ENCODE results near the gene CNTLN.

The CNTLN gene

GRCh38 chr9:17291766-17292165, 156.9 kb downstream of the CNTLN start:
- no peaks in the 10 kb centered on the region for H3K9me3 ChIP-seq (ENCODE audit: control insufficient read depth in 1 of 2, low read length in 2 of 2)
- H3K4me1 ChIP-seq (ENCODE audit: control insufficient read depth in 1 of 2, insufficient read depth in 2 of 2, low read length in 2 of 2) = no peaks in the 10 kb centered on the region
- no peak overlapping the region for H3K9ac ChIP-seq (ENCODE audit: low read depth in 1 of 2, low read length in 2 of 2)
- no peak overlapping the region for H3K27ac ChIP-seq (ENCODE audit: low read depth, low read length)
- H3K4me3 ChIP-seq (ENCODE audit: low read depth in 1 of 2, low read length in 2 of 2) = no peak overlapping the region
- no peaks in the 10 kb centered on the region for H3K36me3 ChIP-seq (ENCODE audit: control insufficient read depth in 1 of 2, insufficient read depth in 2 of 2, low read length in 2 of 2)
- H3K27me3 ChIP-seq (ENCODE audit: control insufficient read depth in 1 of 2, insufficient read depth in 2 of 2, low read length in 2 of 2) = no peaks in the 10 kb centered on the region

DNA sequence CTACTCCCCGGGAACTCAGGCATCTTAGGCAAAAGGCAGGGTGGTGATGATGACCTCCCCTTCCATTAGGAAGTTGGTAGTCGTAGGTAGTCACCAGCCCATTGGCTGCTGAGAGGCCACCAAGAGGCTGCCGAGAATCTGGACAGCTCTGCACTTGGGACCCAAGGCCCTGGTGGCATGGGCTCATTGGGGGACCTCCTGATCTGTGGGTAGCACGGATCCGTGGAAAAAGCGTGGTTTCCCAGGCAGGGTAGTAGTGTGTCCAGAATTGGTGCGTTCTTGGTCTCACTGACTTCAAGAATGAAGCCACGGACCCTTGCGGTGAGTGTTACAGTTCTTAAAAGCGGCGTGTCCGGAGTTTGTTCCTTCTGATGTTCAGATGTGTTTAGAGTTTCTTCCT, 158.8 kb downstream of the CNTLN start:
- Histone ChIP-seq H3K27ac (ENCODE audit: low read depth, low read length) (no peak overlapping the region), H3K9ac (ENCODE audit: low read depth in 1 of 2, low read length in 2 of 2) (no peak overlapping the region), H3K4me3 (ENCODE audit: low read depth in 1 of 2, low read length in 2 of 2) (no peak overlapping the region), H3K27me3 (ENCODE audit: control insufficient read depth in 1 of 2, insufficient read depth in 2 of 2, low read length in 2 of 2) (no peaks in the 10 kb centered on the region), H3K4me1 (ENCODE audit: control insufficient read depth in 1 of 2, insufficient read depth in 2 of 2, low read length in 2 of 2) (no peaks in the 10 kb centered on the region), H3K36me3 (ENCODE audit: control insufficient read depth in 1 of 2, insufficient read depth in 2 of 2, low read length in 2 of 2) (no peaks in the 10 kb centered on the region), H3K9me3 (ENCODE audit: control insufficient read depth in 1 of 2, low read length in 2 of 2) (no peaks in the 10 kb centered on the region)

DNA sequence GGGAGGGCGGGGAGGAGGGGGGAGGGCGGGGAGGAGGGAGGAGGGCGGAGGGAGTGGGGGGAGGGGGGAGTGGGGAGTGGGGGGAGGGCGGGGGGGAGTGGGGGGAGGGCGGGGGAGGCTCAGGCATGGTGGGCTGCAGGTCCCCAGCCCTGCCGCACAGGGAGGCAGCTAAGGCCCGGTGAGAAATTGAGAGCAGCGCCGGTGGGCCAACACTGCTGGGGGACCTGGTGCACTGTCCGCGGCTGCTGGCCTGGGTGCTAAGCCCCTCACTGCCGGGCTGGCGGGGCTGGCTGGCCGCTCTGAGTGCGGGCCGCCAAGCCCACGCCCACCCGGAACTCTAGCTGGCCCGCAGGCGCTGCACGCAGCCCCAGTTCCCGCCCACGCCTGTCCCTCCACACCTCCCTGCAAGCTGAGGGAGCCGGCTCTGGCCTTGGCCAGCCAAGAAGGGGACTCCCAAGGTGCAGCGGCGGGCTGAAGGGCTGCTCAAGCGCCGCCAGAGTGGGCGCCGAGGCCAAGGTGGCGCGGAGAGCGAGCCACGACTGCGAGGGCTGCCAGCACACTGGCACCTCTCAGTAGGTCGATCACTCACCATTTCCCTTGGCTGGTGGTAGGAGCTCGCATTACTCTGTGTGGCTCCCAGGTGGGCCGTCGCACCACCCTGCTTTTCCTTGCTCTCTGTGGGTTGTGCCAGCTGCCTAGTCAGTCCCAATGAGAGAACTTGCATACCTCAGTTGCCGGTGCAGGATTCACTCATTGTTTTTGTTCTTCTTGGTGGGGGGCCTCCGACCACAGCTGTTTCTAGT, 160.2 kb downstream of the CNTLN start:
- H3K36me3 ChIP-seq (ENCODE audit: control insufficient read depth in 1 of 2, insufficient read depth in 2 of 2, low read length in 2 of 2) = no peaks in the 10 kb centered on the region
- no peaks in the 10 kb centered on the region for H3K9me3 ChIP-seq (ENCODE audit: control insufficient read depth in 1 of 2, low read length in 2 of 2)
- H3K9ac ChIP-seq (ENCODE audit: low read depth in 1 of 2, low read length in 2 of 2) = no peak overlapping the region
- H3K4me3 ChIP-seq (ENCODE audit: low read depth in 1 of 2, low read length in 2 of 2) = no peak overlapping the region
- H3K27ac ChIP-seq (ENCODE audit: low read depth, low read length) = no peak overlapping the region
- no peaks in the 10 kb centered on the region for H3K4me1 ChIP-seq (ENCODE audit: control insufficient read depth in 1 of 2, insufficient read depth in 2 of 2, low read length in 2 of 2)
- no peaks in the 10 kb centered on the region for H3K27me3 ChIP-seq (ENCODE audit: control insufficient read depth in 1 of 2, insufficient read depth in 2 of 2, low read length in 2 of 2)

DNA sequence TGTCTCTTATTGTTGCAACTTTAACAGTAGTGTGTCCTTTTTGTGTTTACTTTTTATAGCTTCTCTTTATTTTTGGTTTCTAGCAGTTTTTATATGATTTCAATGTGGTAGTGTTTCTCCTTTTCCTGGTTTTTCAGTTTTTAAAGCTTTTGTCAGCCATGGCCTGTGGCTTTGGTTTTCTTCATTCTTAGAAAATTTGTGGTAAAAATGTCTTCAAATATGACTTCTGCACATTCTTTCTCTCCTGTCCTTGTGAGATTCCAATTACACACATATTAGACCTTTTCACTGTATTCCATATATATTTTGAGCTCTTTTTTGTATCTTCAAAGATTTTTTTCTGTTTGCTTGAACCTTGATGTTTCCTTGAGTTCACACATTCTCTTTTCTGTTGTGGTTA, 180.5 kb downstream of the CNTLN start:
- Histone ChIP-seq H3K27ac (ENCODE audit: low read depth, low read length) (no peak overlapping the region), H3K4me3 (ENCODE audit: low read depth in 1 of 2, low read length in 2 of 2) (no peak overlapping the region), H3K36me3 (ENCODE audit: control insufficient read depth in 1 of 2, insufficient read depth in 2 of 2, low read length in 2 of 2) (no peaks in the 10 kb centered on the region)

DNA sequence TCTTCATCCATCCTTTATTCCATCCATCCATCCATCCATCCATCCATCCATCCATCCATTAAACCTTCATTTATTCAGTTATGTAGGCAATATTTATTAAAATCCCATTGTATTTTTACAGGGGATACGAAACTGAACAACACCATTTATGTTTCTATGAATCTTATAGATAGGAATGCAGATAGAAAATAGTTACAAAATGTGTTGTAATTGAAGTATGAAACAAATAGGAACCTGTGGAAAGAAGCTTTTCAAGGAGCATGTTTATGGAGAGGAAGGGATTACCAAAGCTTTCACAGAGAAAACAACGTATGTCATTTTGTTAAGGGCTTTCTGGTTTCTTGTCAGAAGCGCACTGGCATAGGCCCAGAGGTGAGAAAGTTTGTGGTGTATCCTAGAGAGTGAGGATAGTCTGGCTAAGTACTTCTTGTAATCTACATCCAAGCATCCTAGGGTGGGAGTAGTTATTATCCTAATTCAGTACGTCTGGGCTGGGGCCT, 184.0 kb downstream of the CNTLN start:
- H3K9ac ChIP-seq (ENCODE audit: low read depth in 1 of 2, low read length in 2 of 2) = no peak overlapping the region

More for the DNA sequence above, 180.5 kb downstream of the CNTLN start:
- Histone ChIP-seq H3K9me3 (ENCODE audit: control insufficient read depth in 1 of 2, low read length in 2 of 2) (no peaks in the 10 kb centered on the region), H3K4me1 (ENCODE audit: control insufficient read depth in 1 of 2, insufficient read depth in 2 of 2, low read length in 2 of 2) (no peaks in the 10 kb centered on the region), H3K9ac (ENCODE audit: low read depth in 1 of 2, low read length in 2 of 2) (no peak overlapping the region), H3K27me3 (ENCODE audit: control insufficient read depth in 1 of 2, insufficient read depth in 2 of 2, low read length in 2 of 2) (no peaks in the 10 kb centered on the region)

DNA sequence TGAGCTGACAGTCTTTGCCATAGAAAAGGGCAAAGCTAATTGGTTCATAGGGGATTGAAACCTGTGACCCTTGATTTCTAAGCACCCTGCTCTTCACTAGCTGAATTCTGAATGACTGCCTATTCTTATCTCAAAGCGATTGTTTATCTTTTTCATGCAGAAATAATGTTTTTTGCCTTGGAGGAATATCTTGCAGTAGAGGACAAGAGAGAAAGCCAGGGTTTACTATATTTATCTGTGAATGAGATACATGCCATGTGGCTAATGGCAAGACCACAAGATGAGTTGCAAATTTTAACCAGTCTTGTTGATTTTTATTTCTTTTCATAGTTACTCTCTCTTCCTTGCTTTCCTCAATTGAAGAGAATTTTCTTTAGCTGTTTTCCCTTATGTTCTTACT, 185.0 kb downstream of the CNTLN start:
- Histone ChIP-seq H3K27me3 (ENCODE audit: control insufficient read depth in 1 of 2, insufficient read depth in 2 of 2, low read length in 2 of 2) (no peaks in the 10 kb centered on the region), H3K4me1 (ENCODE audit: control insufficient read depth in 1 of 2, insufficient read depth in 2 of 2, low read length in 2 of 2) (no peaks in the 10 kb centered on the region), H3K36me3 (ENCODE audit: control insufficient read depth in 1 of 2, insufficient read depth in 2 of 2, low read length in 2 of 2) (no peaks in the 10 kb centered on the region), H3K27ac (ENCODE audit: low read depth, low read length) (no peak overlapping the region), H3K9ac (ENCODE audit: low read depth in 1 of 2, low read length in 2 of 2) (no peak overlapping the region), H3K4me3 (ENCODE audit: low read depth in 1 of 2, low read length in 2 of 2) (no peak overlapping the region), H3K9me3 (ENCODE audit: control insufficient read depth in 1 of 2, low read length in 2 of 2) (no peaks in the 10 kb centered on the region)

More for the DNA sequence above, 184.0 kb downstream of the CNTLN start:
- H3K9me3 ChIP-seq (ENCODE audit: control insufficient read depth in 1 of 2, low read length in 2 of 2) = no peaks in the 10 kb centered on the region
- no peaks in the 10 kb centered on the region for H3K27me3 ChIP-seq (ENCODE audit: control insufficient read depth in 1 of 2, insufficient read depth in 2 of 2, low read length in 2 of 2)
- no peak overlapping the region for H3K4me3 ChIP-seq (ENCODE audit: low read depth in 1 of 2, low read length in 2 of 2)
- H3K36me3 ChIP-seq (ENCODE audit: control insufficient read depth in 1 of 2, insufficient read depth in 2 of 2, low read length in 2 of 2) = no peaks in the 10 kb centered on the region
- H3K4me1 ChIP-seq (ENCODE audit: control insufficient read depth in 1 of 2, insufficient read depth in 2 of 2, low read length in 2 of 2) = no peaks in the 10 kb centered on the region
- H3K27ac ChIP-seq (ENCODE audit: low read depth, low read length) = no peak overlapping the region

GRCh38 chr9:17322882-17323864, 188.3 kb downstream of the CNTLN start:
- Histone ChIP-seq H3K9ac (ENCODE audit: low read depth in 1 of 2, low read length in 2 of 2) (no peak overlapping the region), H3K27me3 (ENCODE audit: control insufficient read depth in 1 of 2, insufficient read depth in 2 of 2, low read length in 2 of 2) (no peaks in the 10 kb centered on the region)

DNA sequence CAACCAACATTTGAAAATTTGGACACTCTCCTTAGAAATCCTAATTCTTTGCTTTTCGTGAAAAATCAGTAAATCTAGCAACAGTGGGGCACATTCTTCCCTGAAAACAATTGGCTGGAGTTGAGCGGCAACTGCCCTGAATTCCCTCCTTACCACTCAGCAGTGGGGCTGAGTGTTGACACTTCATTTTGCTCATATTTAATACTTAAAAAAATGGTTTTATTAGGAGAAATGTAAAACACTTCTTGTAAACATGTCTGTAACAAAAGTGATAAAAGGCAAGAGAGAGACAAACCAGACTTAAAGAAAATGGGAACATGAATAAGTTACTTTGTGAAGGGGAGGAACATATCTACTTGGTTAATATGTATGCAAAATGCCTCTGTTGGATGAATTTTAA, 193.5 kb downstream of the CNTLN start:
- no peak overlapping the region for H3K9ac ChIP-seq (ENCODE audit: low read depth in 1 of 2, low read length in 2 of 2)
- no peaks in the 10 kb centered on the region for H3K9me3 ChIP-seq (ENCODE audit: control insufficient read depth in 1 of 2, low read length in 2 of 2)
- no peak overlapping the region for H3K4me3 ChIP-seq (ENCODE audit: low read depth in 1 of 2, low read length in 2 of 2)
- no peak overlapping the region for H3K27ac ChIP-seq (ENCODE audit: low read depth, low read length)
- H3K36me3 ChIP-seq (ENCODE audit: control insufficient read depth in 1 of 2, insufficient read depth in 2 of 2, low read length in 2 of 2) = no peaks in the 10 kb centered on the region
- H3K27me3 ChIP-seq (ENCODE audit: control insufficient read depth in 1 of 2, insufficient read depth in 2 of 2, low read length in 2 of 2) = no peaks in the 10 kb centered on the region
- H3K4me1 ChIP-seq (ENCODE audit: control insufficient read depth in 1 of 2, insufficient read depth in 2 of 2, low read length in 2 of 2) = no peaks in the 10 kb centered on the region

More at GRCh38 chr9:17322882-17323864, 188.3 kb downstream of the CNTLN start:
- Histone ChIP-seq H3K9me3 (ENCODE audit: control insufficient read depth in 1 of 2, low read length in 2 of 2) (no peaks in the 10 kb centered on the region), H3K4me1 (ENCODE audit: control insufficient read depth in 1 of 2, insufficient read depth in 2 of 2, low read length in 2 of 2) (no peaks in the 10 kb centered on the region), H3K27ac (ENCODE audit: low read depth, low read length) (no peak overlapping the region), H3K36me3 (ENCODE audit: control insufficient read depth in 1 of 2, insufficient read depth in 2 of 2, low read length in 2 of 2) (no peaks in the 10 kb centered on the region), H3K4me3 (ENCODE audit: low read depth in 1 of 2, low read length in 2 of 2) (no peak overlapping the region)

DNA sequence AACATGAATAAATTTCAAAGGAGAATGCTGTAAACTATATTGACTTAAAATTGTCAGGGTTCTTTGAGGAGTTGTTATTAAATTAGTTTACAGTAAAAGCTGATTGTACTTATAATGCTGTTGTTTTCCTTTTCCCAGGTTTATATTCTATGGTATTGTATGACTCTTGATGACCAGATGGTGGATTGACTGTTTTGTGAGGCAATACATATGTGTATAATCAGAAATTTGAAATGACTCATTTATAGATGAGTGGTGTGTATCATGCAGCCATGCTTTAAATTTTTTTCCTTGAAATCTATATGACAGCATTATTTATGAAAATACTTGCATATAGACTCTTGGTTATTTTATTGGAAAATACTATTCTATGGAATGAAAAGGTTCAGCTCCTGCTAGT, 195.3 kb downstream of the CNTLN start:
- H3K36me3 ChIP-seq (ENCODE audit: control insufficient read depth in 1 of 2, insufficient read depth in 2 of 2, low read length in 2 of 2) = no peaks in the 10 kb centered on the region
- no peak overlapping the region for H3K4me3 ChIP-seq (ENCODE audit: low read depth in 1 of 2, low read length in 2 of 2)
- H3K9ac ChIP-seq (ENCODE audit: low read depth in 1 of 2, low read length in 2 of 2) = no peak overlapping the region
- H3K9me3 ChIP-seq (ENCODE audit: control insufficient read depth in 1 of 2, low read length in 2 of 2) = no peaks in the 10 kb centered on the region
- H3K27me3 ChIP-seq (ENCODE audit: control insufficient read depth in 1 of 2, insufficient read depth in 2 of 2, low read length in 2 of 2) = no peaks in the 10 kb centered on the region
- no peak overlapping the region for H3K27ac ChIP-seq (ENCODE audit: low read depth, low read length)
- H3K4me1 ChIP-seq (ENCODE audit: control insufficient read depth in 1 of 2, insufficient read depth in 2 of 2, low read length in 2 of 2) = no peaks in the 10 kb centered on the region

DNA sequence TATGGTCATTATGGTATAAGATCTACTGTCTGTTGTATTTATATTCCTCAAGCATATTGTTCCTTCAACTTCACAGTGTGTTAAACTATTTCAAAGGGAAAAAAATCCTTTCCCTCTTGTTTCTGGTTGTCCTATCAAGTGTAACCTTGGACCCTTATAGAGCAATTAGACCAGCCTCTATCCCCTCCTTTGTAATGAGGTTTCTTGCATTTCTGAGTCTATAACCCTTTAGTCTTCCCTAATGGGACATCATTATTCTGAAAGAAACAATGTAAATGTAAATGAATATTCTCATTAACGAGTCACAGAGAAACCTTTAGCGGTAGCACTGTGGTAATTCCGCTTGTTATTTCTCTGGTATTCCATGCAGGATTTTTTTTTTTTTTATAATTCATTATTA, 197.3 kb downstream of the CNTLN start:
- Histone ChIP-seq H3K27me3 (ENCODE audit: control insufficient read depth in 1 of 2, insufficient read depth in 2 of 2, low read length in 2 of 2) (no peaks in the 10 kb centered on the region), H3K36me3 (ENCODE audit: control insufficient read depth in 1 of 2, insufficient read depth in 2 of 2, low read length in 2 of 2) (no peaks in the 10 kb centered on the region), H3K9me3 (ENCODE audit: control insufficient read depth in 1 of 2, low read length in 2 of 2) (no peaks in the 10 kb centered on the region), H3K4me1 (ENCODE audit: control insufficient read depth in 1 of 2, insufficient read depth in 2 of 2, low read length in 2 of 2) (no peaks in the 10 kb centered on the region), H3K4me3 (ENCODE audit: low read depth in 1 of 2, low read length in 2 of 2) (no peak overlapping the region), H3K27ac (ENCODE audit: low read depth, low read length) (no peak overlapping the region), H3K9ac (ENCODE audit: low read depth in 1 of 2, low read length in 2 of 2) (no peak overlapping the region)

All from duodenal mucosa (tissue), 2 donors.